GM12892 (cell line): ENCODE measurements around the gene RAB3GAP2.

Experiments used
- POLR2A ChIP-seq: IDR thresholded peaks from 2 replicates; pipeline ENCODE4 v1.6.1; 2011; ENCODE audit warnings: low read depth, low read length, control low read depth
- TAF1 ChIP-seq: IDR thresholded peaks from 2 replicates; pipeline ENCODE4 v1.6.1; 2011; ENCODE audit warnings: low read depth, mild to moderate bottlenecking, control low read depth, low read length, borderline replicate concordance

- no peak for TF ChIP-seq POLR2A
- no peak for TF ChIP-seq TAF1
These were observed 8.9 kb upstream of the RAB3GAP2 start for GRCh38 chr1:220281159-220281574.
